Breast epithelium (tissue), 4 donors: ENCODE data around the gene MYH7. TPM values are rescaled to one million over a fixed set of nuclear protein-coding genes. Genes with fewer than 3 reads are reported as not detected.
A peak's percentile ranks its signal among the peaks of the same experiment; 100 is the strongest.

Experiments used
- DNase-seq, 2 donors: peaks; one replicate each; pipeline ENCODE4 v3.0.0-alpha.2; 2019; ENCODE audit warnings: low spot score in 2 of 2
- H3K27ac ChIP-seq, 2 donors: fragments of 200-600 bp; sonication (generic) in 1 of 2; one replicate each; pipeline ENCODE4 v1.5.1; 2016 to 2019; ENCODE audit warnings: mild to moderate bottlenecking in 1 of 2
- H3K27me3 ChIP-seq, 2 donors: fragments of 200-600 bp; sonication (generic) in 1 of 2; one replicate each; pipeline versions ENCODE4 v1.5.1 to v1.6.0; 2017 to 2019; ENCODE audit warnings: control low read depth in 1 of 2, mild to moderate bottlenecking in 1 of 2
- H3K36me3 ChIP-seq: fragments of 200-600 bp; one replicate; pipeline ENCODE4 v1.5.1; 2019
- H3K4me1 ChIP-seq, 2 donors: fragments of 200-600 bp; sonication (generic); one replicate each; pipeline ENCODE4 v1.5.1; 2016 to 2019; ENCODE audit warnings: control low read depth in 1 of 2
- H3K4me3 ChIP-seq, 3 donors: fragments of 200-600 bp; sonication (generic); 1 replicate in 2 of 3; 2 replicates in 1 of 3; pipeline ENCODE4 v1.5.1; 2016 to 2019; ENCODE audit warnings: mild to moderate bottlenecking in 3 of 3, moderate library complexity in 2 of 3
- H3K9me3 ChIP-seq, 2 donors: fragments of 200-600 bp; sonication (generic) in 1 of 2; one replicate each; pipeline ENCODE4 v1.5.1; 2016 to 2019; ENCODE audit warnings: control low read depth in 1 of 2
- POLR2A ChIP-seq: fragments of 450-650 bp; IDR thresholded peaks from one replicate; pipeline ENCODE4 v1.6.1; 2016; ENCODE audit warnings: antibody characterized with exemption, mild to moderate bottlenecking, moderate library complexity
- POLR2AphosphoS5 ChIP-seq, 3 donors: sonication (generic); formaldehyde crosslinking; IDR thresholded peaks; one replicate each; pipeline ENCODE4 v1.6.1; 2017; ENCODE audit warnings: antibody characterized with exemption in 3 of 3
- intact Hi-C: fragments of 100-400 bp; cut with DNase I; formaldehyde crosslinking; loops from one replicate; pipeline ENCODE4 v1.15.1; 2023; ENCODE audit warnings: low total_unique reads
- total RNA-seq, 3 donors: library from RNA; depleted of rRNA; stranded (reverse); fragments of >200 nt; gene quantifications; one replicate each; pipeline ENCODE4 v1.1.0, GENCODE V29; 2016
- TF ChIP-seq, protein P1 (sequence below), 3 donors: fragments of 450-650 bp; IDR thresholded peaks; one replicate each; pipeline ENCODE4 v1.5.1; 2016 to 2017; ENCODE audit warnings: antibody characterized with exemption in 3 of 3, mild to moderate bottlenecking in 3 of 3, moderate library complexity in 3 of 3

Gene MYH7
- total RNA-seq, 3 donors from 2014 or later, result not detected

DNA sequence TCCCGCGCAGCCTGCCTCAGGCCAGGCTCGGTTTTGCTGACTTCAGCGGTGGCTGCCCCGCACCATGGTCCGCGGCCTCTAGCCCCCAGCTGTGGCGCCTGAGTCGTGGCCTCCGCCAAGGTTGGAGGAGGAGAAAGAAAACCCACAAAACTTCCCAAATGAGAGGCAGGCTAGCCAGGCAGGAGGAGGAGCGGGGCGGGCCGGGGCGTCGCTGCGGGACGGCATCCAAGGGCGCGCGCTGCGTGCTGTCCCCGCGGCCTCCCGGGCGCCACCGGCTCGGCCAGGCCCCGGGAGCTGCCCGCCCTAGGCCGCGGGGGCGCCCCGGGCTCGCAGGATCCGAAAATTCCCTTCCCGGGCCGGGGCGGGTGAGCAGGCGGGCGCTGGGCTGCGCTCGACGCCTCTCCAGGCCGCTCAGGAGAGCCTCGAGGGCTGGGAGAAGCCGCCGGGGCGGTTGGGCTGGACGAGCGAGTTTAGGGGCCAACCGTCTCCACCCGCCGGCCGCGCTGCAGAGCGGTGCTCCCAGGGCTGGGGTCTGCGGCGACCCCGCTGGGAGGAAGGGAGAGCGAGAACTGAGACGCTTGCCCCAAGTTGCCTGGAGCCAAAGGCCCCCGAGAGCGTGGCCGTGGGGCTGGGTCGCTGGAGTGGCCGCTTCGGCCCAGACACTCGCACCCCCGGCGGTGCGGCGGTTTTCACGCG lies 70.3 kb downstream of the MYH7 start, which contains the start of gene EFS:
Gene EFS, minus strand, starts transcription at position 137 of the 696 bp plus-strand sequence. CDS start 147 bp downstream, outside the sequence.
- Histone ChIP-seq H3K27ac (peak within 1 kb of the TSS; percentile 98 to 99), H3K9me3 (no peaks in the 10 kb centered on the region), H3K4me1 (peaks cover 6 to 10% of the 10 kb centered on the region in 2 donors), H3K27me3 (no peaks in the 10 kb centered on the region), H3K36me3 (no peaks in the 10 kb centered on the region), H3K4me3 (peak within 1 kb of the TSS; percentile 60 to 88 (median 65))
- peak; percentile 39 to 76 for DNase-seq
- no peak for TF ChIP-seq POLR2A
- TF ChIP-seq, protein P1, sequence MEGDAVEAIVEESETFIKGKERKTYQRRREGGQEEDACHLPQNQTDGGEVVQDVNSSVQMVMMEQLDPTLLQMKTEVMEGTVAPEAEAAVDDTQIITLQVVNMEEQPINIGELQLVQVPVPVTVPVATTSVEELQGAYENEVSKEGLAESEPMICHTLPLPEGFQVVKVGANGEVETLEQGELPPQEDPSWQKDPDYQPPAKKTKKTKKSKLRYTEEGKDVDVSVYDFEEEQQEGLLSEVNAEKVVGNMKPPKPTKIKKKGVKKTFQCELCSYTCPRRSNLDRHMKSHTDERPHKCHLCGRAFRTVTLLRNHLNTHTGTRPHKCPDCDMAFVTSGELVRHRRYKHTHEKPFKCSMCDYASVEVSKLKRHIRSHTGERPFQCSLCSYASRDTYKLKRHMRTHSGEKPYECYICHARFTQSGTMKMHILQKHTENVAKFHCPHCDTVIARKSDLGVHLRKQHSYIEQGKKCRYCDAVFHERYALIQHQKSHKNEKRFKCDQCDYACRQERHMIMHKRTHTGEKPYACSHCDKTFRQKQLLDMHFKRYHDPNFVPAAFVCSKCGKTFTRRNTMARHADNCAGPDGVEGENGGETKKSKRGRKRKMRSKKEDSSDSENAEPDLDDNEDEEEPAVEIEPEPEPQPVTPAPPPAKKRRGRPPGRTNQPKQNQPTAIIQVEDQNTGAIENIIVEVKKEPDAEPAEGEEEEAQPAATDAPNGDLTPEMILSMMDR (IDR thresholded peaks at IDR 0.05), result no peak
- TF ChIP-seq POLR2AphosphoS5 (IDR thresholded peaks at IDR 0.05), result peak in 1 of 3 donors; percentile 47
- intact Hi-C loops, result loop anchor here (10.0 kb wide), 1 partner anchor 80 kb away; the partner anchor contains the start of gene HOMEZ

DNA sequence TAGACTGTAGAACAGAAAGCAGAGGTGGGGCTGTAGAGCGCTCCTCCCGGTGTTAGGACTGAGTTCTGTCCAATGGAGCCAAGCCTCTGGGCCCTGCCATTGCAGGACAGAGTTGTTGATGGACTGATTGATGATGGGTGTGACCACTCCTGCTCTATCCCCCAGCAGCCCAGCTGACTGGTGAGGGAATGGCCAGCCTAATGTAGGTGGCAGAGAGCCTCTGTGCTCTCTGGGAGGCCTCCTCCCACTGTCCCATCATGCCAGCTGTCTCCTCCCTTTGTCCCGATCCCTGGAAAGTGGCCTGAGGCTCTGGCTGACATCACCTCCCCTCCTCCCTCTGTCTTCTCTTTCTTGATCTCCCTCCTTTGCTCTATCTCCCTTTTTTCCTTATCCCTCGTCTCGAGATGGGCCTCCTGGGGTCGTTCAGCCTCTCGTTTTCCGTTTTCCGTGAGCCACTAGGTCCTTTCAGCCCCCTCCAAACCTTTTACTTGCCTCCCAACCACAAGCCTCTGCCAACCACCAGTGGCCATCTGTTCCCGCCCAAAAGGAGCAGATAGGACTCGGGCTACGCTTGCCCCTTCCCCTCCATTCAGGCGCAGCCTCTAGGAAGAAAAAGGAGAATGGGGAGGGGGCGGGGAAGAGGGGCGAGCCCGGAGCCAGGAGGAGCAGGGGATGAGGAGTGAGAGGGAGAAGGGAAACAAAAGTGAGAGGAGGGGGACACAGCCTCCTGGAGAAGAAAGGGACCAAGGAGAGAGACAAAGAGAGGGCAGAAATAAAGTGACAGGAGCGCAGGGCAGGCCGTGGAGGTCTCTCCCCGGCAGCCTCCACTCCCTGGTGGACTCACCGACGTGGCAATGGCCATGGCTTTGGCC lies 71.1 kb downstream of the MYH7 start:
- H3K27me3 ChIP-seq, result no peaks in the 10 kb centered on the region
- DNase-seq, result peak; percentile 77 to 87
- no peaks in the 10 kb centered on the region for H3K9me3 ChIP-seq
- no peaks in the 10 kb centered on the region for H3K36me3 ChIP-seq
- H3K4me1 ChIP-seq, result peaks cover 6 to 10% of the 10 kb centered on the region in 2 donors
- H3K27ac ChIP-seq, result peak overlapping the region; percentile 98 to 99
- peak overlapping the region; percentile 60 to 88 (median 65) for H3K4me3 ChIP-seq
- intact Hi-C loops, result loop anchor here (10.0 kb wide), 1 partner anchor 80 kb away; the partner anchor contains the start of gene HOMEZ
- TF ChIP-seq POLR2A, result peak; percentile 36
- peak in 1 of 3 donors; percentile 41 for TF ChIP-seq POLR2AphosphoS5 (IDR thresholded peaks at IDR 0.05)
- TF ChIP-seq, protein P1 (IDR thresholded peaks at IDR 0.05), result no peak

Other genes with a start within 250 kb of the MYH7 start
- gene RNF212B, start 197.7 kb downstream of the MYH7 start, total RNA-seq, result not detected
- gene HOMEZ, start 149.5 kb downstream of the MYH7 start, total RNA-seq, result 10 to 100 TPM; 10.8 to 15.4 (median 12.0) TPM
- gene PPP1R3E, start 132.8 kb downstream of the MYH7 start, total RNA-seq, result 10 to 100 TPM in 1 of 3 donors, 1 to 10 TPM in 2; 8.2 to 11.6 (median 9.4) TPM
- 10 to 100 TPM; 28.8 to 55.5 (median 48.2) TPM for gene BCL2L2, start 128.8 kb downstream of the MYH7 start, total RNA-seq
- gene PABPN1, start 114.2 kb downstream of the MYH7 start, total RNA-seq, result 10 to 100 TPM; 45.9 to 87.2 (median 74.1) TPM
- gene SLC22A17, start 82.8 kb downstream of the MYH7 start, total RNA-seq, result 10 to 100 TPM in 2 of 3 donors, 1 to 10 TPM in 1; 6.4 to 53.7 (median 52.1) TPM
- gene EFS, start 70.5 kb downstream of the MYH7 start, total RNA-seq, result 10 to 100 TPM; 15.7 to 24.6 (median 18.0) TPM
- gene IL25, start 62.9 kb downstream of the MYH7 start, total RNA-seq, result not detected
- under 1 TPM in 2 of 3 donors, not detected in 1; 0.64 to 0.88 TPM for gene CMTM5, start 58.6 kb downstream of the MYH7 start, total RNA-seq
- gene MYH6, start 27.4 kb downstream of the MYH7 start, total RNA-seq, result not detected
- 10 to 100 TPM; 39.8 to 58.8 (median 42.3) TPM for gene NGDN, start 34.0 kb upstream of the MYH7 start, total RNA-seq
- gene ZFHX2, start 116.1 kb upstream of the MYH7 start, total RNA-seq, result 1 to 10 TPM in 1 of 3 donors, under 1 TPM in 2; 0.48 to 1.2 (median 0.66) TPM
- gene THTPA, start 120.6 kb upstream of the MYH7 start, total RNA-seq, result 10 to 100 TPM; 13.6 to 22.1 (median 21.0) TPM
- 100 to 1,000 TPM in 2 of 3 donors, 10 to 100 TPM in 1; 30.9 to 172 (median 149) TPM for gene AP1G2, start 132.1 kb upstream of the MYH7 start, total RNA-seq
- gene JPH4, start 143.1 kb upstream of the MYH7 start, total RNA-seq, result under 1 TPM; 0.66 to 0.96 (median 0.73) TPM
- gene DHRS2, start 200.7 kb upstream of the MYH7 start, total RNA-seq, result 1 to 10 TPM in 2 of 3 donors, not detected in 1; 4.6 to 9.4 TPM